Occipital lobe (tissue), 2 donors: ENCODE data around the gene FSD1. TPM values are rescaled to one million over a fixed set of nuclear protein-coding genes. Genes with fewer than 3 reads are reported as not detected.
"Not testable (repeated sequence)": the region's sequence is repeated elsewhere in the genome, so short reads cannot be mapped to it uniquely, and the experiment has no call there.

Source experiments
- DNase-seq: peaks from one replicate; lab custom pipeline; 2025; lab: John Stamatoyannopoulos, UW
- total RNA-seq: library from RNA; depleted of rRNA; stranded (reverse); fragments of >200 nt; gene quantifications from one replicate; pipeline ENCODE4 v1.2.3, GENCODE V29; 2014

The FSD1 gene
- total RNA-seq, 1 donor from 2014 or later: 28.4 TPM

DNA sequence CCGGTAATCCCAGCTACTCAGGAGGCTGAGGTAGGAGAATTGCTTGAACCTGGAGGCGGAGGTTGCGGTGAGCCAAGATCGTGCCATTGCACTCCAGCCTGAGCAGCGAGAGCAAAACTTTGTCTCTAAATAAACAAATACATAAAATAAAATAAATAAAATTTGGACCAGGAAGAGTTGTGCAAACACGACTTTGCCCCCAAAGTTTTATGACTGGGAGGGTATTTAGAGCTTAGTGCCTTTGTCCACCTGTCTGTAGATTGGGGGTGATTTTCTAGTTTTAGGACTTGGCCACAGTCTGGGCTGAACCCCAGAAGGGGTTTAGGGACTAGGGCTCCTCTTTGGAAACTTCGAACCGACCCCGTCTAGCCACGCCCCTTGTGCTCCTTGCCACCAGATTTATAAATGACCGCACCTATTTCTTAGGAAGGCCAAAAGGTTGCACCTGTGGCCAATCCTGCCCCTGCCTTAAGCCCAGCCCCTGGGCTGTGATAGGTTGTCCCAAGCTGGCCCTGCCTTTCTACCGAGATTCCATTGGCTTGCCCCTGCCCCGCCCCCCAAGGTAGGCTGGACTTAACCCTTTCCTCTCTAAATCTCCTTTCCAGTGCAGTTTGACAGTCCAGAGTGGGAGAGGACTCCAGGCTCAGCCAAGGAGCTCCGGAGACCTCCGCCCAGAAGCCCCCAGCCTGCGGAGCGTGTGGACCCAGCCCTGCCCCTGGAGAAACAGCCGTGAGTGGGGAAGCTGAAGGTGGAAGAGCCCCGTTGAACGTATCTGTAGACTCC is 20.0 kb upstream of the FSD1 start:
- no peak for DNase-seq

DNA sequence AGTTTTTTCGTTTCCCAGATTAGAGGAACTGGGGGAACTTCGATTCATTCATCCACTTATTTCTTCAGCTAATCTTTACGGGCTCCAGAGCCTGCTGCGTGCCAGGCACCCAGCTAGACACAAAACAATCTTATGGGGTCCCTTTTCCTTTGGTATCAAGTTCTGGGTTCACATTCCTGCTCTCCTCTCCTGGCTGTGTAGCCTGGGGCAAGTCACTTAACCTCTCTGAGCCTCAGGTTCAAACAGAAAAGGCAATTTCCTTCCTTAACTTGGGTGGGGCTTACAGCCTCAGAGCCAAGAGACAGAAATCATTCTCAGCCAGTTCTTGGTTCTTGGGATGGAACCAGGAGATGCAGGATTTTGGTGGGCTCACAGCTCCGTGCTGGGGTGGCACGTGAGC is 19.4 kb upstream of the FSD1 start:
- DNase-seq: no peak

DNA sequence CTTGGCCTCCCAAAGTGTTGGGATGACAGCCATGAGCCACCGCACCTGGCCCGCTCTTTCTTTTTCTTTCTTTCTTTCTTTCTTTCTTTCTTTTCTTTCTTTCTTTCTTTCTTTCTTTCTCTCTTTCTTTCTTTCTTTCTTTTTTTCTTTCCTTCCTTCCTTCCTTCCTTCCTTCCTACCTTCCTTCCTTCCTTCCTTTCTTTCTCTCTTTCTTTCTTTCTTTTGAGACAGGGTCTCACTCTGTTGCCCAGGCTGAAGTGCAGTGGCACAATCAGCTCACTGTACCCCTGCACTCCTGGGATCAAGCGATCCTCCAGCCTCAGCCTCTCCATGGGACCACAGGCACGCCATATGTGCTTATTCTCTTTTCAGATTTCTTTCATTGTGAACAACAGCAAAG is 18.3 kb upstream of the FSD1 start:
- not testable (repeated sequence) for DNase-seq

DNA sequence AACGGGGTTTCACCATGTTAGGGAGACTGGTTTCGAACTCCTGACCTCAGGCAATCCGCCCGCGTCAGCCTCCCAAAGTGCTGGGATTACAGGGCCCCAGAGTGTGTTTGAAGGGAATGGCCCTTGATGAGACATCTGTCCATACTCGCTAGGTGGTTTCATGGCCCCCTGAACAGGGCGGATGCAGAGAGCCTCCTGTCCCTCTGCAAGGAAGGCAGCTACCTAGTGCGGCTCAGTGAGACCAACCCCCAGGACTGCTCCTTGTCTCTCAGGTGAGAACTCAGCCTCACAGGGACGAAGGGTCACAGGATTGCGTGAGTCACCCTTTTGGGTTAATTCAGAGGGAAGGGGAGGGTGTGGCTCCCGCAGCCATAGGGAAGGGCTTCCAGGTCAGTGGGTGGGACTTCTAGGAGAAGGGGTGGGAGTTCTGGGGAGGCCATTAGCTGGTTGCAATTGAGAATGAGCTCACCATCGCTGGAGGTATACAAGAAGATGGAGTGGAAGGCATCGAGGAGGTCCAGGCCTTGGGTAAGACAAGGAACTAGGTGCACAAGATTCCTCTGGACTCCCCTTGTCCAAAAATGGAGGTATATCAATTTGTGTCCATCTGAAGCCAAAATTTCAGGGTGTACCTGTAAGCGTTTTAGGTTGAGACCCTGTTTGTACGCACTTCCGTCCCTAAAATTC is 16.2 kb upstream of the FSD1 start:
- DNase-seq: no peak

DNA sequence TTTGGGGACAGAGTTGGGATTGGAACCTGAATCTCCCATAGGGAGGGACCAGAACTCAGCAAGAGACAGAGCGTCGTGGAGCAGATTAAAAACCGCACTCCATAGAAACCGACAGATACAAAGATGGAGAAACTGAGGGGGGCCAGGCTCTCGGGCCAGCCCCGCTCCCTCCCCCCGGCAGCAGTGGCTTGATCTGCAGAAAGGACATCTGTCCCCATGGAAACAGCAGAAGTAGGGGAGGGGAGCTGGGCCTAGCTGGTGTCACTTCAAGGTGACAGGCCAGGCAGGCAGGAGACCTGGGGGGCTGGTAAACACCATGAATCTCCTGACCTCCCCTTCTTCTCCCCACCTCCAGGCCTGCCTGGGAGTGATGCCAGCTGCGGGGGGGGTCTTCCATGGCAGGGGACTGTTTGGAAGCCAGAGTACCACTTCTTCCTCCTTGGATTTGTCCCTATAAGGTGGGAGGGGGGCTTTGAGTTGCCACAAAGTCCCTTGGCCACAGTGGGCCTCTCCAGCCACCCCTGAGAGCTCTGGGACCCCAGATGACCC is 13.1 kb upstream of the FSD1 start:
- DNase-seq: no peak

DNA sequence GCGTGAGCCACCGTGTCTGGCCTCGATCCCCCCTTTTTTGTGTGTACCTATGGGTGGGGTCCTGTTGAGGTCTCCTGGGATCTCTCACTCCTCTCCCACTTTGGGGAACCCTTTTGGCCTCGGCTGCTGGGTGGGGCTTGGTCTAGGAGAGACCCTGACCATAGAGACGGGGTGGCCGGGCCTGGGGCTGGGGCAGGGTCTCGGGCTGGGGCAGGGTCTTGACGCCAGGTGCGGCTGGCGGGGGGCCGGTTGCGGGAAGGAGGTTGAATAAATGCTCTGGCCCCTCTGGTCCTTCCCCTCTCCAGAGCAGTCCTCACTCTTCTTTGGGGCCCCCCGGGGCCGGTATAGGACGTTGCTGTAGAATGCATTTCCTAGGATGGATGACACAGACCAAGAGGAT is 11.9 kb upstream of the FSD1 start:
- DNase-seq: no peak

DNA sequence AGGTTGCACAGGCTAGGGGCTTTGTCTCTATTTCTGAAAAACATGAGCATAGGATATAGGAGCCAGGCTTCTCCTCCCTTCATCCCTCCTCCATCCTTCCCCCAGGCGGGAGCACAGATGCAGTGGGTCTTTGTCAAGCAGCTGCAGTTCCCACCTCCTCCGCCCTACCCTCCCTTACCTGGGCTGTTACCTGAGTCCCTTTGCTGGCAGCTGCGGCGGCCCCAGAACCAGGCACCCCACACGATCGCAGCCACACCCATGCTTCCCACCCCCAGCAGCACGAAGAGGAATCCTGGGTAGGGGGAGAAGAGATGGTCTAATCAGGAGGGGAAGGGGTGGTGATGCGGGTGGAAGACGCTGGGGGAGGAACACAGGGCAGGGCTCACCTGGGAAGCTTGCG is 10.0 kb upstream of the FSD1 start:
- no peak for DNase-seq

DNA sequence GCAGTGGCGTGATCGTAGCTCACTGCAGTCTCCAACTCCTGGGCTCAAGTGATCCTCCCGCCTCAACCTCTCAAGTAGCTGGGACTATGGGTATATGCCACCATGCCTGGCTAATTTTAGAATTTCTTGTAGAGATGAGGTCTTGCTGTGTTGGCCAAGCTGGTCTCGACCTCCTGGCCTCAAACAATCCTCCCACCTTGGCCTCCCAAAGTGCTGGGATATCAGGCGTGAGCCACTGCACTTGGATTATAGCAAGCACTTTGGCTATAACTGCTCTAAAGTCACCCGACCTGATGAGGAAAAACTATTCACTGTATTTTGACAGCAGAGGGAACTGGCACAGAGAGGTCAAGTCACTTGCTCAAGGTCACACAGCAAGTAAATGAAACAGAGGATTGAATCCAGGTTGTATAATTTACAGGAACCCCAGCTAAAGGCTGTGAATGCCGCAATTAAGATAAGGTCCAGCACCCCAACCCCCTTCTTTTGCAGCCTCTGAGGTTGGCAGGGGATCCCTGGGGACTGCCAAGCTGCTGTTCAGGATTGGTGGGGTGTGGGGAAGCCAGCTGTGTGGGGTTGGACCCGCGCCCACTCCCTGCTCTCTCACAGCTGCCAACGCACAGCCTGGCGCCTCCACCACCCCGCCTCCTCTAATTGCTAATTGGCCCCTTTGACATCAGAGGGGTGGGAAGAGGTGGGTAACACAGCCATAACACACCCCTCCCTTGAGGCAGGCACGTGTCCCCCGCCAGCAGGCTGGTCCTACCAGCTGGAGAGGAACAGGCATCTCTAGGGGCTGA is 8.2 kb upstream of the FSD1 start:
- DNase-seq: peak; percentile 56

DNA sequence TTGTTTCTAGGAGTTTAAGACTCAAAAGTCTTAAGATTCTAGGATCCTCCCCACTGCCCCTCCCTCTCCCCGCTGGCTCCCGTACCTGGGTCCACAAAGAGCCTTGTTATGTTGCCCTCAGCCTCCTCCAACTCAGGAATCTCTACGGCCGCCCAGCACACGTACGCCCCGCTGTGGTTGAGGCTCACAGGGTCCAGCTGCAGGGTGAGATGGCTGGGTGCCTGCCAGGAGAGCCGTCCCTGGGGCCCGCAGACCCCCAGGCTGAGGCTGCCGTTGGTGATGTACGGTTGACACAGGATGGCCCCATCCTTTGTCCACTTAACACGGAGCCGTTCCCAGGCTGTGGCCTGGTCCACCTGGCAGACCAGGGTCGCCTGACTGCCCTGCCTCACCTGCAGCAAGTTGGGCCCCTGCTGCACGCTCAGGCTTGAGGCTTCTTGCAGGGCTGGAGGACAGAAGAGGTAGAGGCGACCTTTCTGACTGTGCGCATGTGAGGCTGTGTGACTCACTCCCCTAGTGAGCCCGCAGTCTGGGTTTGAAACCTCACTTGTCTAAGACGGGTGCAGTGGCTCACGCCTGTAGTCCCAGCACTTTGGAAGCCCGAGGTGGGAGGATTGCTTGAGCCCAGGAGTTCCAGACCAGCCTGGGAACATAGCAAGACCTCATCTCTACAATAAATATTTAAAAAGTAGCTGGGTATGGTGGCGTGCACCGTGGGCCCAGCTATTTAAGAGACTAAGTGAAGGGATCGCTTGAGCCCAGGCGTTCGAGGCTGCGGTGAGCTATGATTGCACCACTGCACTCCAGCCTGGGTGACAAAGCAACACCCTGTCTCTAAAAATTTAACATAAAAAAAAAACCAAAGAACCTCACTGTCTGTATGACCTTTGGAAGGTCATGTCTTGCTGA is 6.2 kb upstream of the FSD1 start:
- no peak for DNase-seq

DNA sequence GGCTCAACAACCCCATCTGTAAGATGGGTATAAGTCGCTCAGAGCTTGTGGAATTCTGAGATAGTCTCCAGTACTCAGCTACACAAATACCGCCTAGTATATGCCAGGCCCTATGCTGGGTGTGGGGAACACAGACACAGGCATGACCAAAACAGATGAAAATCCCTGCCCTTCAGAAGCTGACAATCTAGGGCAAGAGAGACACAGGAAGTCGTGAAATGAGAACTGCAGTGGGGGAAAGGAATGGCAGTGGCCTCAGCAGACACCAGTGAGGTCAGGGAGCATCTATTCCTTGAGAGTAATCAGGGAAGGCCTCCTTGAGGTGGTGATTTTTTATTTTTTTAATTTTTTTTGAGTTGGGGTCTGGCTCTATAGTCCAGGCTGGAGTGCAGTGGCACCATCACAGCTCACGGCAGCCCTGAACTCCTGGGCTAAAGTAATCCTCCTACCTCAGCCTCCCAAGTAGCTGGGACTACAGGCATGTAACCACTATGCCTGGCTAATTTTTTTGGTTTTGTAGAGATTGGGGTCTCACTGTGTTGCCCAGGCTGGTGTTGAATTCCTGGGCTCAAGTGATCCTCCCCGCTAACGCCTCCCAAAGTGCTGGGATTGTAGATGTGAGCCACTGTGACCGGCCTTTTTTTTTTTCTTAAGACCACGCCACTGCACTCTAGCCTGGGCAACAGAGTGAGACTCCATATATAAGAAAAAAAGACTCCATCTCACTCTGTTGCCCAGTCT is 5.4 kb upstream of the FSD1 start:
- no peak for DNase-seq

DNA sequence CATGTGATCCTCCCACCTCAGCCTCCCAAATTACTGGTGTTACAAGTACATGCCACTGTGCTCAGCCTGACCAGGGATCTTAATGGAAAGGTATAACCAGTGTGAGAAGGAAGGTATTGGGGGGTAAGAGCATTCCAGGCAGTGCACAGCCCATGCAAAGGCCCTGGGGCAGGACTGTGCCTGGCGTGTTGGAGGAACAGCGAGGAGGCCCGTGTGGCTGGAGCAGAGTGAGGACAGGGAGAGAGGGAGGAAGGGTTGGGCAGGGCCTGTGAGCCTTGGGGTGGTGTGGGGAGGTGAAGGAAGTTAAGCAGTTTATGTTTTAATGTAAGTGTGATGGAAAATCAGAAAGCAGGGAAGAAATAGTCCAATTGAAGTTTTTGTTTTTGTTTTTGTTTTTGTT is 3.8 kb upstream of the FSD1 start:
- DNase-seq: no peak

DNA sequence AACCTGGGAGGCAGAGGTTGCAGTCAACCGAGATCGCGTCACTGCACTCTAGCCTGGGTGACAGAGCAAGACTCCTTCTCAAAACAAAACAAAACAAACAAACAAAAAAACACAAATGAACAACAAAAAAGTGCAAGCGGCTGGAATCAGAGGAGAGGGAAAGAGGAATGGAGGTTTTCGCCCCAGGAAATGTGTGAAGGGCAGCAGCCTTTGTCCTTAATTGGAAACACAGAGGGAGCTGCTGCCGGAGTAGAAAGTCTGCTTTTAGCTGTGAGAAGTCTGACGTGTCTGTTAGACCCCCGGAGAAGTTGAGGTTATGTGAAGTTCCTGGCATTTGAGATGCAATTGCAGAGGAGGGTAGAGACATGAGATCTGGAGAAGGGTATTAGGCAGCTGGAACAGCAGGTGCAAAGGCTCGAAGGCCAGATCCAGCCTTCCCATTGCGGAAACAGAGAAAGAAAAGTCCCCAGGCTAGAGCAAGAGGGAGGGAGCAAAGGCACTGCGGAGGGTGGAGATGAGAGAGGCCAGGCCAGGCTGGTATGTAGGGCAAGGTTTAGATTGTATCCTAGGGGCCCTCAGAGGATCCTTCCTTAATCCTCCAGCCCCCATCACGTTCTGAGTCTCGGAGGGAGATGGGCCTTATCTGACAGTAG is 2.7 kb upstream of the FSD1 start:
- no peak for DNase-seq

DNA sequence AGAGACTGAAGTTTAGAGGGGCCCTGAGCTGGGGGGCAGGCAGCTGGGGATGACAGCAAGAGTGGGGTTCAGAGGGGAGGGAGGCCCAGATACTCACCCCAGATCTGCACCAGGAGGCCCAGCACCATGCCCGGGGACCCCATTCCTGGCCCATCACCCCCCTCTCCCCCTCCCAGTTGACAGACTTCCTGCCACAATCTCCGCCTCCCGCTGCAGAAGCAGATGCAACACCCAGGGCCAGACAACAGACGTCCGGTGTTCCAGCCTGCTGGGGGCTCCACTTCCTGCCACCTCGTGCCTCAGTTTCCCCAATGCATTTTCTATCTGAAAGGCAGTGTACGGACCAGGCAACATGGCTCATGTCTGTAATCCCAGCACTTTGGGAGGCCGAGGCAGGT is 2.2 kb upstream of the FSD1 start, which contains the start of gene TMIGD2:
TSS of gene TMIGD2 (minus strand) at position 147 of the 398 bp plus-strand sequence. CDS start at position 143, 4 bp downstream.
- DNase-seq: no peak

DNA sequence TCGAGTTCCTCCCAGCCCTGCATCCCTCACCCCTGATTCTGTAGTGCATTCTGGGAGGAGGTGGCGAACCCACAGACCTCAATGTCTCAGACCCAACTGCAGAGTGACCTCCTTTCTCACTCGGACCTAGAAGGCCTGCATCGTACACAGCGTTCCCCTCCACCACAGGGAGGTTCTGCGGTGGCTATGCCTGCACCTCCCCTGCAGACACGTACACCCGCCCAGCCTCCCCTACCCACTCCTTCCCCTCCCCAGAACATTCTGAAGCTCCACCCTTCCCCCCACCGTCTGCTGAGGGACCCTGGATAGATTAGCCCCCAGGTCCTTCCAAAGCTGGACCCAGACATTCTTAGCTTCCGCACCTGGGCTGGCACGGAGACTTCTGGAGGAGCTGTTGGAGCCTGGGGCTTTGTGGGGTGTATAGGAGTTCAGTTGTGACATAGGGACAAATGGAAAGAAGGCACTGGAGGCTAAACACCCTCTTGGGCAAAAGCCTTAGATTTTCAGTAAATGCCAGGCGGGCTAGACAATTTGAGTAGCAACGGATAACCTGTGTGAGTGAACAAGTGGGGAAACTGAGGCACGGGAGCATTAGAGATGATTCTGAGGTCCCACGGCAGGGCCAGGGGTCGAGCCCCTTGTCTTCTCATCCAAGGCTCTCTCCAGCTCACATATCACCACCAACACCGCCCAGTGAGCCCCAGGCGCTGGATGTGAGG is 420 bp upstream of the FSD1 start:
- DNase-seq: no peak

DNA sequence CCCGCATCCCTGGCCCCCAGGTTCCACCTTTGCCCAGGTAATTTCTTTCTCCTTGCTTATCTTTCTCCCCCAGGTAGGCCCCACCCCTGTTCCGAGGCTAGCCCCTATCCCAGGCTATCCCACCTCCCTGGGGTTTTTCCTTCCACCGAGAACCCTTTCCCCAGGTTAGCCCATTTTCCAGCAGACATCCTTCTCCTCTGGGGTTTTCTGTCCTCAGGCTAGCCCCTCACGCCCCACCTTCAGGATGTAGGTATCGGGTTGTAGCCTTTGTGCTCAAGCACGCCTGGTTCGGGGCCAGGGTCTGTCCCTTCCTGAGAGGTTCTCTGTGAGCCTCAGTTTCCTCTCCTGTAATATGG is 837 bp downstream of the FSD1 start:
- no peak for DNase-seq

DNA sequence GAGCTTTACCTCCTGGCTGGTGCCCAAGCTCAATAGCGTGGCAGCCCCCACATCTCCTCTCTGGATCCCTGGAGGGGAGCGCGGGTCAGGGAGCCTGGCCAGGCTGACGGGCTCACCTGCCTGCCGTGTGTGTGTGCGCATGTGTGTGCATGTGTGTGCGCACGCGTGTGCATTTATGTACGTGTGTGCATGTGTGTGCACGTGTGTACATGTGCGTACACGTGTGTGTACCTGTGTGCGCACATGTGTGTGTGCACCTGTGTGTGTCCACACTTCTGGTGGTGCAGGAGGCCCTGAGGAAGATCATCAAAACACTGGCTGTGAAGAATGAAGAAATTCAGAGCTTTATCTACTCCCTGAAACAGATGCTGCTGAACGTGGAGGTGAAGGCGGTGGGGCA is 1.3 kb downstream of the FSD1 start:
- no peak for DNase-seq

DNA sequence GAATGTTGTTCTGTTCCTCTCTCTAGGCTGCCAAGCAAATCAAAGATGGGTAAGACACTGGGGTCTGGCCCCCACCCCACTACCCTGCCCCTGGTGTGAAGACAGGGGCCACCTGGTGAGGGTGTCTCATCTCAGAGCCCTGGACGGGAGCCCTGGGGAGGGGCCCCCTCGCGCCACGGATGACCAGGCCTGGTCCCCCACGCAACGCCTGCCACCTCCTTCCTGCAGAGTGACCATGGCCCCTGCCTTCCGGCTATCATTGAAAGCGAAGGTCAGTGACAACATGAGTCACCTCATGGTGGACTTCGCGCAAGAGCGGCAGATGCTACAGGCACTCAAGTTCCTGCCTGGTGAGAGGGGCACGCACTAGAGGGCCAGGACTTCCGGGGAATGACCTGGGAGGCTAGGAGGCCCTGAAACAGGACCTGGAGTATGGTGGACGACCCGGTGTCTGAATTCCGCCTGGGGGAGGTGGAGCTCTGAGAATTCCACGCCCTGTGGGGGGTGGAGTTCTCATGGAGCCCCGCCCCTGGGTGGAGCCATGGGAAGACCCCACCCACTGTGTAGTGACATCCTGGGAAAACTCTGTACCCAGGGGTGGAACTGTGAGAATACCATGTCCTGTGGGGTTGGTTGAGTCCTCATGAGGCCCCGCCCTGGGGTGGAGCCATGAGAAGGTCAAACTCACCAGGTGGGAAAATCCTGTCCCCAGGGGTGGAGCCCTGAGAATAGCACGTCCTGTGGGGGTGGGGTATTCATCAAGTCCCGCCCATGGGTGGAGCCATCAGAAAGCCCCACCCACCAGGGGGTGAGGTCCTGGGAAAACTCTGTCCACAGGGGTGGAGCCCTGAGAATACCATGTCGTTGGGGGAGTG is 6.1 kb downstream of the FSD1 start:
- no peak for DNase-seq

DNA sequence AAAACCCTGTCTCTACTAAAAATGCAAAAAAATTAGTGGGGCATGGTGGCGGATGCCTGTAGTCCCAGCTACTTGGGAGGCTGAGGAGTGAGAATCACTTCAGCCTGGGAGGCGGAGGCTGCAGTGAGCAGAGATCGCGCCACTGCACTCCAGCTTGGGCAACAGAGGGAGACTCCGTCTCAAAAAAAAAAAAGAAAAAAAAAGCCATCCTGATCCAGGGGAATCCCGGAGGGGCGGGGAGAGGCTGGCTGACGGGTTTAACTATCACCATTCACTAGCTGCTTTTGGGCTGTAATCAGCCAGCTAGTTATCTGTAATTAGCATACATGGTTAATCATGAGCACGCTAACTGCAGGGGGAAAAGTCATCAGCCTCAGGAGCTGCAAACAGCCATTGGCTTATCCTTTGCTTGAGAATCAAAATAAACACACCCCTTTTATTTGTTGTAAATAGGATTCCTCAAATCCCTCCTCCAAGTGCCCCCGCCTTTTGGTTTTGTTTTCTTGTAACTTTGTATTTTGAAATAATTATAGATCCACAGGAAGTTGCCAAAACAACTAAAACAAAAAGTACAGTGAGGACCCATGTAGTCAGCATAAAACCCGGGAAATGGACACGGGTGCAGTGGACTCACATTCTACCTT is 9.6 kb downstream of the FSD1 start:
- DNase-seq: no peak
